ENCODE measurements around the gene RNF213. TPM values are rescaled to one million over a fixed set of nuclear protein-coding genes. Genes with fewer than 3 reads are reported as not detected.

RNF213 gene
- total RNA-seq, 1 donor from 2014 or later = 110 TPM

DNA sequence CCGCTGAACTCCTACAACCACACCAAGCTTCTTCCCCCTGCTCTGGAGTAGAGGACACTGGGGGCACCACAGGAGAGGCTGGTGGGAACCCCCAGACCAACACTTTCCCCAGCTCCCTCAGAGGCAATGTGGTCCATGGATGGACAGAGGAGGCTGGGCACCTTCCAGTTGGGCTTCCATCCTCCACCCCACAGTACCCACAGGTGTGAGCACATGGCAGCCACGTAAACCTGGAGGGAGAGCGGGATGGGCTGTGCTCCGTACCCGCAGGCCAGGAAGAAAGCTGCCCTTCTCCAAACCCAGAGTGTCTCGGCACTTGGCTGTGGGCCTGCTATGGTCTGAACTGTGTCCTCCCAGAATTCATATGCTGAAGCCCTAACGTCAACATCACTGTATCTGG lies 42.3 kb upstream of the RNF213 start:
- peaks cover 15% of the 10 kb centered on the region for H3K4me1 Mint-ChIP-seq (ENCODE audit: unreplicated experiment)
- H3K36me3 Mint-ChIP-seq (ENCODE audit: low read depth, unreplicated experiment) = peaks cover 22% of the 10 kb centered on the region
- TF ChIP-seq, protein P1, sequence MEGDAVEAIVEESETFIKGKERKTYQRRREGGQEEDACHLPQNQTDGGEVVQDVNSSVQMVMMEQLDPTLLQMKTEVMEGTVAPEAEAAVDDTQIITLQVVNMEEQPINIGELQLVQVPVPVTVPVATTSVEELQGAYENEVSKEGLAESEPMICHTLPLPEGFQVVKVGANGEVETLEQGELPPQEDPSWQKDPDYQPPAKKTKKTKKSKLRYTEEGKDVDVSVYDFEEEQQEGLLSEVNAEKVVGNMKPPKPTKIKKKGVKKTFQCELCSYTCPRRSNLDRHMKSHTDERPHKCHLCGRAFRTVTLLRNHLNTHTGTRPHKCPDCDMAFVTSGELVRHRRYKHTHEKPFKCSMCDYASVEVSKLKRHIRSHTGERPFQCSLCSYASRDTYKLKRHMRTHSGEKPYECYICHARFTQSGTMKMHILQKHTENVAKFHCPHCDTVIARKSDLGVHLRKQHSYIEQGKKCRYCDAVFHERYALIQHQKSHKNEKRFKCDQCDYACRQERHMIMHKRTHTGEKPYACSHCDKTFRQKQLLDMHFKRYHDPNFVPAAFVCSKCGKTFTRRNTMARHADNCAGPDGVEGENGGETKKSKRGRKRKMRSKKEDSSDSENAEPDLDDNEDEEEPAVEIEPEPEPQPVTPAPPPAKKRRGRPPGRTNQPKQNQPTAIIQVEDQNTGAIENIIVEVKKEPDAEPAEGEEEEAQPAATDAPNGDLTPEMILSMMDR (IDR thresholded peaks at IDR 0.05; ENCODE audit: unreplicated experiment) = no peak
- no peak overlapping the region for H3K27ac Mint-ChIP-seq (ENCODE audit: unreplicated experiment)
- H3K4me3 Mint-ChIP-seq (ENCODE audit: unreplicated experiment) = peak overlapping the region; percentile 95
- peaks cover 8% of the 10 kb centered on the region for H3K27me3 Mint-ChIP-seq (ENCODE audit: unreplicated experiment)
- DNase-seq (ENCODE audit: low spot score) = no peak
- no peaks in the 10 kb centered on the region for H3K9me3 Mint-ChIP-seq (ENCODE audit: unreplicated experiment)

DNA sequence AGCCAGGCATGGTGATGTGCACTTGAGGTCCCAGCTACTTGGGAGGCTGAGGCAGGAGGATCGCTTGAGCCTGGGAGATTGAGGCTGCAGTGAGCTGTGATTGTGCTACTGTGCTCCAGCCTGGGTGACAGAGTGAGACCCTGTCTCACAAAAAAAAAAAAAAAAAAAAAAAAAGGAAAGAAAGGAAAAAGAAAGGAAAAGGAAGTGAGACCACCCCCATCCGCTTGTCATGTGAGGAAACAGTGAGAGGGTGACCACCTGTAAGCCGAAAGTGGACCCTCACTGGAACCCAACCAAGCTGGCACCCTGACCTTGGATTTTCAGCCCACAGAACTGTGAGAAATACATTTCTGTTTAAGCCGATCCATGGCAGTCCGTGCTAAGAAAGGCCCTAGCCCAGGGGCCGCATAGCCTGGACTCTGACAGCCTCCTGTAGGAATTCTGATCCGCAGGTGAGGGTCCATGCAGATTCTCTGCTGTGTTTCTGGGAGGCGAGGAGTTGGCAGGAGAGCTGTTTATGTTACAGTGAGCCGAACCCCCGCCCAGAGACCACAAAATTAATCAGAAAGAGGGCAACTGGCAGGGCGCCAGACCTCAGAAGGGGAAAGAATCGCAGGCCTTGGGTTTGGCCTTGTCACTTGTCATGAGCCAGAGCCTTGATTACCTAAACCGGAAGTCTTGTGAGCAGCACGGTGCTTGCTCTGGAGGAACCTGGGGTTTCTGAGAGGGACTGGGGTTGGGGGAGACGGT lies 41.5 kb upstream of the RNF213 start:
- DNase-seq (ENCODE audit: low spot score) = peak; percentile 19
- H3K4me3 Mint-ChIP-seq (ENCODE audit: unreplicated experiment) = peak overlapping the region; percentile 95
- TF ChIP-seq, protein P1 (IDR thresholded peaks at IDR 0.05; ENCODE audit: unreplicated experiment) = no peak
- H3K4me1 Mint-ChIP-seq (ENCODE audit: unreplicated experiment) = peaks cover 16% of the 10 kb centered on the region
- peaks cover 30% of the 10 kb centered on the region for H3K36me3 Mint-ChIP-seq (ENCODE audit: low read depth, unreplicated experiment)
- H3K27me3 Mint-ChIP-seq (ENCODE audit: unreplicated experiment) = peaks cover 8% of the 10 kb centered on the region
- peak overlapping the region; percentile 90 for H3K27ac Mint-ChIP-seq (ENCODE audit: unreplicated experiment)
- H3K9me3 Mint-ChIP-seq (ENCODE audit: unreplicated experiment) = no peaks in the 10 kb centered on the region

DNA sequence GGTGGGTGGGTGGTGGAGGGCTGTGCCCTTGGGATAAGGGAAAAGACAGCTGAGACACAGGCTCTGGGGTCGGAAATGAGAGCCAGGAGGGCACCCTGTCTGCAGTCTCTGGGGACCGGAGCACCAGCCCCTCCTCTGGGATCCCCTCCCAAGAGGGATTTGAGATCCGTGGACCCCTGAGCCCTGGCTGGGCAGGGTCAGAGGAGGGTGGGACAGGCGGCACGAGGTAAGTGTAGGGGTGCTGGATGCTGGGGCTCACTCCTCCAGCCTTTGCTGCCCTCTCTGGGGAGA lies 40.9 kb upstream of the RNF213 start:
- peak overlapping the region; percentile 95 for H3K4me3 Mint-ChIP-seq (ENCODE audit: unreplicated experiment)
- peaks cover 20% of the 10 kb centered on the region for H3K4me1 Mint-ChIP-seq (ENCODE audit: unreplicated experiment)
- no peaks in the 10 kb centered on the region for H3K9me3 Mint-ChIP-seq (ENCODE audit: unreplicated experiment)
- peaks cover 8% of the 10 kb centered on the region for H3K27me3 Mint-ChIP-seq (ENCODE audit: unreplicated experiment)
- no peak for DNase-seq (ENCODE audit: low spot score)
- peaks cover 35% of the 10 kb centered on the region for H3K36me3 Mint-ChIP-seq (ENCODE audit: low read depth, unreplicated experiment)
- H3K27ac Mint-ChIP-seq (ENCODE audit: unreplicated experiment) = peak overlapping the region; percentile 77
- TF ChIP-seq, protein P1 (IDR thresholded peaks at IDR 0.05; ENCODE audit: unreplicated experiment) = no peak

DNA sequence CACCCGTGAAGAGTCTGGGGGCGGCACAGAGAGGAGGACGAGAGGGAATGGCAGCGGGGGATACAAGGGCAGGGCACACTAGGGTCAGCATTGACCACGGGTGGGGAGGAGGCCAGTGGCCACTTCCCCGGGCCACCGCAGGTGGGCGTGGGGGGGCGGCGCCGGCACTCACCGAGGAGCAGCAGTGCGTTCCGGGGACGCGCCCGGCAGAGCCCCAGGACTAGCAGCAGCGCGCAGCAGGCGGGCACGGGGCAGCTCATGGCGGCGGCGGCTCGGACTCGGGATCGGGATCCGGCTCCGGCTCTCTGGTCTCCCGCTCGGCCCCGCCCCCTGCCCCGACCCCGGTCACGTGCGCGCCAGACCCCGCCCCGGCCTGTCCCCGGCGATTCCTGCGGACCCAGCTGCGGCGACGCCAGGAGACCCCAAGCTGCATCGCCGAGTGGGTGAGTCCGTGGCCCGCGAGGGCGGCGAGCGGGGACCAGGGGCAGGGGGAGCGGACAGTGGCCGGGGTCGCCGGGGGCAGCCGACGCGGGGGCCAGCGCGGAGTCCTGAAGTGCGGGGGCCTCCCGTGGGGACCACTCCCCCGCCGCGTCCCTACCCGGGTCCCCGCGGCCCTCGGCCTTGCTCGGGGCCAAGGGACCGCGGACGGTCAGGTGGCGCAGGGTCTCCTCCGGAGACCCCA lies 40.5 kb upstream of the RNF213 start, which contains the start of the genes SGSH and SLC26A11:
Gene SGSH, minus strand, starts transcription at position 280 of the 682 bp plus-strand sequence. Its CDS starts 20 bp downstream, at position 260.
Gene SLC26A11, plus strand, starts transcription at position 374 of the 682 bp plus-strand sequence. CDS start 1,134 bp downstream, outside the sequence.
- peaks cover 35% of the 10 kb centered on the region for H3K36me3 Mint-ChIP-seq (ENCODE audit: low read depth, unreplicated experiment)
- H3K27me3 Mint-ChIP-seq (ENCODE audit: unreplicated experiment) = peaks cover 8% of the 10 kb centered on the region
- peaks cover 20% of the 10 kb centered on the region for H3K4me1 Mint-ChIP-seq (ENCODE audit: unreplicated experiment)
- H3K9me3 Mint-ChIP-seq (ENCODE audit: unreplicated experiment) = no peaks in the 10 kb centered on the region
- TF ChIP-seq, protein P1 (IDR thresholded peaks at IDR 0.05; ENCODE audit: unreplicated experiment) = no peak
- DNase-seq (ENCODE audit: low spot score) = peak; percentile 90
- H3K27ac Mint-ChIP-seq (ENCODE audit: unreplicated experiment) = peak within 1 kb of the TSS; percentile 90
- H3K4me3 Mint-ChIP-seq (ENCODE audit: unreplicated experiment) = peak within 1 kb of the TSS; percentile 95
